ENCODE data around the gene NDRG4. TPM values are rescaled to one million over a fixed set of nuclear protein-coding genes. Genes with fewer than 3 reads are reported as not detected.
A peak's percentile ranks its signal among the peaks of the same experiment; 100 is the strongest.

Gene NDRG4
- total and polyA plus RNA-seq, 2 donors from 2014 or later, result 1.7 to 5.7 TPM

DNA sequence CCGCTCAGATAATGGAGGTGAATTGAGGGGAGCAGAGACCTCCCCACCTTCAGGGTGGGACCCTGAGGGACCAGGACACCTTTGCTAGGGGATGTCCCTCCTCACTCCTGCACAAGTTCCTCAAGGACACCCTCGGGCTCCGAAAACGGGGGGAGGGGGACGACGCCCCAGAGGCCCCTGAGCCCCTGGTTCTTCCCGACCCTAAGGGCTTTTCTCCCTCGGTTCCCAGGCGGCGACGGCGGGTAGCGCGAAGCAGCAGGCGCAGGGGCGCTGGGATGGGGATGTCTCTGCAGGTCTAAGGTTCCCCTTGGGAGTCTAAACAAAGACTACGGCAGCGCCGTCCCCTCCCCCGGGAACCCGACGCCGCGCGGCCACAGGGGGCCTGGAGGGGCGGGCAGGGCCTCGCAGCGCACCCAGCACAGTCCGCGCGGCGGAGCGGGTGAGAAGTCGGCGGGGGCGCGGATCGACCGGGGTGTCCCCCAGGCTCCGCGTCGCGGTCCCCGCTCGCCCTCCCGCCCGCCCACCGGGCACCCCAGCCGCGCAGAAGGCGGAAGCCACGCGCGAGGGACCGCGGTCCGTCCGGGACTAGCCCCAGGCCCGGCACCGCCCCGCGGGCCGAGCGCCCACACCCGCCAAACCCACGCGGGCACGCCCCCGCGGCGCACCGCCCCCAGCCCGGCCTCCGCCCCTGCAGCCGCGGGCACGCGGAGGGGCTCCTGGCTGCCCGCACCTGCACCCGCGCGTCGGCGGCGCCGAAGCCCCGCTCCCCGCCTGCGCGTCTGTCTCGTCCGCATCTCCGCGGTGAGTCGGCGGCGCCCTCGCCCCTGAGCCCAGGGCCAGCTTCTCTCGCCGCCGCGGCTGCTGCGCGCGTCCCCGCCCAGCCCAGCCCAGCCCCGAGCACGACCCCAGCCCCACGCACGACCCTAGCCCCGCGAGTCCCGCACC lies 36.7 kb upstream of the NDRG4 start:
- DNase-seq, result peak in 4 of 5 donors; percentile 24 to 62 (median 42)
- Histone ChIP-seq H3K27ac (ENCODE audit: low read depth in 2 of 2, low read length in 2 of 2) (no peak overlapping the region), H3K4me1 (ENCODE audit: control insufficient read depth in 2 of 3, insufficient read depth in 2 of 3, low read depth in 1 of 3, low read length in 3 of 3) (peaks cover 0 to 2% (median 0%) of the 10 kb centered on the region in 3 donors), H3K9me3 (ENCODE audit: control insufficient read depth in 2 of 3, insufficient read depth in 1 of 3, low read length in 3 of 3) (no peaks in the 10 kb centered on the region), H3K9ac (ENCODE audit: low read length in 3 of 3) (no peak overlapping the region), H3K36me3 (ENCODE audit: control insufficient read depth in 2 of 3, insufficient read depth in 3 of 3, low read length in 3 of 3) (no peaks in the 10 kb centered on the region), H3K4me3 (ENCODE audit: low read length in 3 of 3) (no peak overlapping the region), H3K27me3 (ENCODE audit: control insufficient read depth, insufficient read depth, low read length) (peaks cover 25% of the 10 kb centered on the region)
- TF ChIP-seq, protein P1, sequence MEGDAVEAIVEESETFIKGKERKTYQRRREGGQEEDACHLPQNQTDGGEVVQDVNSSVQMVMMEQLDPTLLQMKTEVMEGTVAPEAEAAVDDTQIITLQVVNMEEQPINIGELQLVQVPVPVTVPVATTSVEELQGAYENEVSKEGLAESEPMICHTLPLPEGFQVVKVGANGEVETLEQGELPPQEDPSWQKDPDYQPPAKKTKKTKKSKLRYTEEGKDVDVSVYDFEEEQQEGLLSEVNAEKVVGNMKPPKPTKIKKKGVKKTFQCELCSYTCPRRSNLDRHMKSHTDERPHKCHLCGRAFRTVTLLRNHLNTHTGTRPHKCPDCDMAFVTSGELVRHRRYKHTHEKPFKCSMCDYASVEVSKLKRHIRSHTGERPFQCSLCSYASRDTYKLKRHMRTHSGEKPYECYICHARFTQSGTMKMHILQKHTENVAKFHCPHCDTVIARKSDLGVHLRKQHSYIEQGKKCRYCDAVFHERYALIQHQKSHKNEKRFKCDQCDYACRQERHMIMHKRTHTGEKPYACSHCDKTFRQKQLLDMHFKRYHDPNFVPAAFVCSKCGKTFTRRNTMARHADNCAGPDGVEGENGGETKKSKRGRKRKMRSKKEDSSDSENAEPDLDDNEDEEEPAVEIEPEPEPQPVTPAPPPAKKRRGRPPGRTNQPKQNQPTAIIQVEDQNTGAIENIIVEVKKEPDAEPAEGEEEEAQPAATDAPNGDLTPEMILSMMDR (IDR thresholded peaks at IDR 0.05; ENCODE audit: borderline replicate concordance, extremely low read depth, insufficient read depth), result no peak
- no peak for FAIRE-seq
- intact Hi-C loops (cut with DNase I), result no loop called here

DNA sequence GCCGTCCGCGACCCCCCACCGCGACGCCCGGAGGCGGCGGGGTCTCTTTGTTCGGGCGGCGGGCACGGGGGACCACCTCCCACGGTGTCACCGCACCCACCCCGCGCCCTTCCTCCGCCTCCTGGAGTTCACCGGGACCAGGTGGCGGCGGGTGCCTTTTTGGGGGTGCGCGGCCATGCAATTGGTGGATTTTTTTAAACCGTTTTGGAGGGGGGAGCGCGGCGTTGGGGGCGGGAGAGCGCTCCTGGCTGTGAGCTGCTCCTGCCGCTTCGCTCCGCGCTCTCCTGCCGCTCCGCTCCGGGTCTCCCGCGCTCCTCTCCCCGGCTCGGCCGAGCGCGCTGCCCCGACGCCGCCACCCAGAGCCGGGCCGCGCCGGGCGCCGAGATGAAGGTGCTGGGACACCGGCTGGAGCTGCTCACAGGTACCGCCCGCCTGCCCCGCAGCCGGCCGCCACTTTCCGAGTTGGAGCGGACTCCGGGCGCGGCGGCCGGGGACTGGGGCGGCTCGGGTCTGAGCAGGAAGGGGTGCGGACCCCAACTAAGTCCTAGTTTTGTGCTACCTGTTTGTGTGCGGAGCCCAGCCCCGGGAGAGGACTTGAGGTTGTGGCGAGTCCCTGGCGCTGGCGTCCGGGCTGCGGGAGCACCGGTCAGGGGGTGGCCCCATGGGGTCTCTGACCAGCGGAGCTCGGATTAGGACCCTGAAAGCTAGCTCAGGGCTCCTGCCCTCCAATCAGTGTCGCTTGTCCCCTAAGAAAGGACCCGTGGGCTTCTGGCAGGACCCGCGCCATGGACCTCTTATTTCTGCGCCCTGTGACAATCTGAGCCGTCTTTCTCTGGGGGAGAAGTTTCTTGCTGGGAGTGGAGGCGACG lies 35.7 kb upstream of the NDRG4 start:
- H3K9ac ChIP-seq (ENCODE audit: low read length in 3 of 3), result no peak overlapping the region
- TF ChIP-seq, protein P1 (IDR thresholded peaks at IDR 0.05; ENCODE audit: borderline replicate concordance, extremely low read depth, insufficient read depth), result no peak
- intact Hi-C loops (cut with DNase I), result no loop called here
- H3K36me3 ChIP-seq (ENCODE audit: control insufficient read depth in 2 of 3, insufficient read depth in 3 of 3, low read length in 3 of 3), result no peaks in the 10 kb centered on the region
- no peak overlapping the region for H3K27ac ChIP-seq (ENCODE audit: low read depth in 2 of 2, low read length in 2 of 2)
- no peaks in the 10 kb centered on the region for H3K9me3 ChIP-seq (ENCODE audit: control insufficient read depth in 2 of 3, insufficient read depth in 1 of 3, low read length in 3 of 3)
- DNase-seq (peak in 3 of 5 donors; percentile 28 to 55 (median 51)), FAIRE-seq (no peak)
- peaks cover 25% of the 10 kb centered on the region for H3K27me3 ChIP-seq (ENCODE audit: control insufficient read depth, insufficient read depth, low read length)
- H3K4me1 ChIP-seq (ENCODE audit: control insufficient read depth in 2 of 3, insufficient read depth in 2 of 3, low read depth in 1 of 3, low read length in 3 of 3), result peaks cover 0 to 2% (median 0%) of the 10 kb centered on the region in 3 donors
- peak overlapping the region in 1 of 3 donors; percentile 29 for H3K4me3 ChIP-seq (ENCODE audit: low read length in 3 of 3)

DNA sequence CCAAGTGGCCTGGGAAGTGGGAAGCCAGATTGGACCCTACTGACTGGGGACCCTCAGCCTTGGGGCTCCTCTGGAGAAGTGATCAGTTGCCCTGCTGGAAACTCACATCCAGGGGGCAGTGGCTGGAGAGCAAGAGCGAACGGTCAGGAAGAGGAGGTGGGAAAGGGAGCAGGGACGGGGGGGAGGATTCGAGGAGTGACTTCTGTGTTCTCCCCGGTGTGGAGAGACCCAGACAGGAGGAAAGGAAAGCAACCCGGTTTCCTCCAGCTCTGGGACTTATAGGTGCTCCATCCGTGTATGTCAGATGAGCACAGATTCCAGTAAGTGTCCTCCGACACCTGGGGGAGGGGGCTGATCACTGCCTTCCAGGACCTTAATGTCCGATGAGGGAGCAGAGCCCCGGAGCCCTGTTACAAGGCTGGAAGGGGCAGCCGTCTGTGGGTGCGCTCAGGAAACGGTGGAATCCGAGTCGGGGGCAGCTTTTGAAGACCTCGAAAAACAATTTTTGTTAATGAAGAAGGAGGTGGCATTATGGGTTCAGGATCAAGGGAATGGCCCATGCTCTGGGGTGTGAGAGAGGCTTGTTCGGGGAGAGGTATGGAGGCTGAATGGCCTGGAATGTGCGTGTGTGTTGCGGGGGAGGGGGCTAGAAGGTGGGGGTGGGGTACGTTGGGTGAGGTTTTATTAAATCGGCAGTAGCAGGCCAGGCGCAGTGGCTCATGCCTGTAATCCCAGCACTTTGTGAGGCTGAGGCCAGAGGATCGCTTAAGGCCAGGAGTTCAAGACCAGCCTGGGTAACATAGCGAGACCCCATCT lies 34.8 kb upstream of the NDRG4 start:
- peak overlapping the region in 1 of 3 donors; percentile 29 for H3K4me3 ChIP-seq (ENCODE audit: low read length in 3 of 3)
- intact Hi-C loops (cut with DNase I), result no loop called here

More for the DNA sequence above, 34.8 kb upstream of the NDRG4 start:
- no peaks in the 10 kb centered on the region for H3K36me3 ChIP-seq (ENCODE audit: control insufficient read depth in 2 of 3, insufficient read depth in 3 of 3, low read length in 3 of 3)
- H3K27me3 ChIP-seq (ENCODE audit: control insufficient read depth, insufficient read depth, low read length), result peaks cover 25% of the 10 kb centered on the region
- peaks cover 0 to 2% (median 0%) of the 10 kb centered on the region in 3 donors for H3K4me1 ChIP-seq (ENCODE audit: control insufficient read depth in 2 of 3, insufficient read depth in 2 of 3, low read depth in 1 of 3, low read length in 3 of 3)
- H3K27ac ChIP-seq (ENCODE audit: low read depth in 2 of 2, low read length in 2 of 2), result no peak overlapping the region
- no peaks in the 10 kb centered on the region for H3K9me3 ChIP-seq (ENCODE audit: control insufficient read depth in 2 of 3, insufficient read depth in 1 of 3, low read length in 3 of 3)
- DNase-seq (peak in 3 of 5 donors; percentile 32 to 50 (median 45)), FAIRE-seq (no peak)
- no peak overlapping the region for H3K9ac ChIP-seq (ENCODE audit: low read length in 3 of 3)
- TF ChIP-seq, protein P1 (IDR thresholded peaks at IDR 0.05; ENCODE audit: borderline replicate concordance, extremely low read depth, insufficient read depth), result no peak

All from kidney (tissue), 14 donors.